Mesenchymal stem cell (in vitro differentiated cells and primary cell): ENCODE results near the gene CAPN10.

ENCODE experiments used
- DNase-seq: peaks from one replicate; pipeline ENCODE4 v3.0.0-alpha.2; 2013
- H2AFZ ChIP-seq: one replicate; pipeline ENCODE4 v1.6.1; 2013; ENCODE audit warnings: low read depth, mild to moderate bottlenecking, control low read depth, inconsistent platforms, low read length, moderate library complexity
- H2AK5ac ChIP-seq: 2 replicates; pipeline ENCODE4 v1.6.1; 2013; ENCODE audit warnings: low read length, moderate library complexity, mild to moderate bottlenecking, inconsistent platforms; ENCODE audit not compliant: severe bottlenecking
- H2BK120ac ChIP-seq: one replicate; pipeline ENCODE4 v1.6.1; 2013; ENCODE audit warnings: low read depth, mild to moderate bottlenecking, inconsistent platforms, low read length, moderate library complexity
- H2BK12ac ChIP-seq, 2 experiments: one replicate each; pipeline ENCODE4 v1.6.1; 2013; ENCODE audit warnings: inconsistent platforms in 2 of 2, low read length in 2 of 2, mild to moderate bottlenecking in 2 of 2, moderate library complexity in 2 of 2, control low read depth in 1 of 2
- H2BK15ac ChIP-seq: one replicate; pipeline ENCODE4 v1.6.1; 2013; ENCODE audit warnings: mild to moderate bottlenecking, low read depth, inconsistent platforms; ENCODE audit not compliant: poor library complexity, severe bottlenecking
- H2BK5ac ChIP-seq: 2 replicates; pipeline ENCODE4 v1.6.1; 2013; ENCODE audit warnings: low read depth, mild to moderate bottlenecking, low read length, control low read depth, inconsistent platforms; ENCODE audit not compliant: poor library complexity, severe bottlenecking
- H3K14ac ChIP-seq, 2 experiments: one replicate each; pipeline ENCODE4 v1.6.1; 2013; ENCODE audit warnings: inconsistent platforms in 2 of 2, low read length in 2 of 2, control low read depth in 1 of 2, mild to moderate bottlenecking in 1 of 2, moderate library complexity in 1 of 2
- H3K18ac ChIP-seq, 2 experiments: one replicate each; pipeline ENCODE4 v1.6.1; 2013; ENCODE audit warnings: inconsistent platforms in 2 of 2, low read length in 2 of 2, control low read depth in 1 of 2, low read depth in 1 of 2, mild to moderate bottlenecking in 1 of 2
- H3K23ac ChIP-seq, 2 experiments: one replicate each; pipeline ENCODE4 v1.6.1; 2013; ENCODE audit warnings: inconsistent platforms in 2 of 2, low read length in 2 of 2, mild to moderate bottlenecking in 2 of 2, moderate library complexity in 2 of 2, control low read depth in 1 of 2
- H3K27ac ChIP-seq: 2 replicates; pipeline ENCODE4 v1.5.1; 2013; ENCODE audit warnings: mild to moderate bottlenecking, moderate library complexity, low read length, control low read depth, inconsistent platforms; ENCODE audit not compliant: poor library complexity, severe bottlenecking
- H3K27me3 ChIP-seq, 2 experiments: 2 replicates each; pipeline versions ENCODE4 v1.6.1 to v1.7.0; 2013; ENCODE audit warnings: low read length in 2 of 2, mild to moderate bottlenecking in 2 of 2, moderate library complexity in 2 of 2, control low read depth in 1 of 2, inconsistent platforms in 1 of 2; ENCODE audit not compliant: control insufficient read depth in 1 of 2, insufficient read depth in 1 of 2
- H3K36me3 ChIP-seq, 2 experiments: 2 replicates each; pipeline versions ENCODE4 v1.6.1 to v1.7.0; 2013; ENCODE audit warnings: low read length in 2 of 2, control low read depth in 1 of 2, inconsistent platforms in 1 of 2, low read depth in 1 of 2, mild to moderate bottlenecking in 1 of 2; ENCODE audit not compliant: insufficient read depth in 2 of 2, control insufficient read depth in 1 of 2
- H3K4ac ChIP-seq, 2 experiments: one replicate each; pipeline ENCODE4 v1.6.1; 2013; ENCODE audit warnings: inconsistent platforms in 2 of 2, low read length in 2 of 2, mild to moderate bottlenecking in 2 of 2, moderate library complexity in 2 of 2, control low read depth in 1 of 2, low read depth in 1 of 2
- H3K4me1 ChIP-seq: 2 replicates; pipeline ENCODE4 v1.6.1; 2013; ENCODE audit warnings: low read depth, low read length, control low read depth; ENCODE audit not compliant: control insufficient read depth, insufficient read depth
- H3K4me2 ChIP-seq: 2 replicates; pipeline ENCODE4 v1.6.1; 2013; ENCODE audit warnings: low read length, mild to moderate bottlenecking, inconsistent platforms; ENCODE audit not compliant: poor library complexity, severe bottlenecking
- H3K4me3 ChIP-seq, 2 experiments: 2 replicates each; pipeline versions ENCODE4 v1.5.1 to v1.7.0; 2013; ENCODE audit warnings: low read length in 2 of 2, mild to moderate bottlenecking in 2 of 2, control low read depth in 1 of 2, low read depth in 1 of 2; ENCODE audit not compliant: insufficient read depth in 1 of 2
- H3K79me1 ChIP-seq: replicated peaks from 2 replicates; pipeline ENCODE4 v1.6.1; 2013; ENCODE audit warnings: mild to moderate bottlenecking, control low read depth, low read length, inconsistent platforms; ENCODE audit not compliant: poor library complexity, severe bottlenecking
- H3K9ac ChIP-seq: 2 replicates; pipeline ENCODE4 v1.7.0; 2013; ENCODE audit warnings: mild to moderate bottlenecking, low read length, moderate library complexity
- H3K9me3 ChIP-seq: 2 replicates; pipeline ENCODE4 v1.7.0; 2013; ENCODE audit warnings: mild to moderate bottlenecking, low read length; ENCODE audit not compliant: control insufficient read depth
- H4K8ac ChIP-seq: one replicate; pipeline ENCODE4 v1.6.1; 2013; ENCODE audit warnings: inconsistent platforms, mild to moderate bottlenecking, low read length, moderate library complexity
- H4K91ac ChIP-seq: one replicate; pipeline ENCODE4 v1.6.1; 2013; ENCODE audit warnings: mild to moderate bottlenecking, low read length, inconsistent platforms
- WGBS: methylation state at CpG from one replicate; pipeline ENCODE4 v1.1.7; 2013; ENCODE audit warnings: mixed read lengths; 5-methylcytosine and 5-hydroxymethylcytosine counted together

The CAPN10 gene

DNA sequence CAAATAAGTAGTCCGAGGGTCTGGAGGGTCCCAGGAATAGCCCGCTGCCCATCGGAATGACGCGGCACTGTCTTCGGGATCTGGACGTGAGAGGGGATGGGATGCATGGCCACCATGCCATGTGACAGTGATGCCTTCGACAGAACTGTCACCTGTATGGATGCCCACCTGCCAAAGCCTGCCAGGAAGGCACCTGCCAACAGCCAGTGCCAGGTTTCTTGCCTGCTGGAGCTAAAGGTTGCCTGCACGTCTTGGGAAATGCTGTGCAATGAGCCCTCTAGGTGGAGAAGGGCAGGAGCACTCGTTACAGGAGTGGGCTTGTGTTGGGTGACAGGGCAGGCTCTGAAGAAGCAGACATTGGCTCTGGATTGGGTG lies 59.3 kb downstream of the CAPN10 start:
- no peak overlapping the region for H3K4me2 ChIP-seq
- 82% methylated on average over 10 of the region's 10 CpGs for WGBS
- H3K79me1 ChIP-seq: no peaks in the 10 kb centered on the region
- no peak overlapping the region for H3K14ac ChIP-seq
- no peak overlapping the region for H2BK12ac ChIP-seq
- no peak overlapping the region for H2AK5ac ChIP-seq
- H3K23ac ChIP-seq: no peak overlapping the region
- no peaks in the 10 kb centered on the region for H3K36me3 ChIP-seq
- no peak overlapping the region for H3K18ac ChIP-seq
- H2BK120ac ChIP-seq: no peak overlapping the region
- H3K4me1 ChIP-seq: peaks cover 2% of the 10 kb centered on the region
- H3K27ac ChIP-seq: no peak overlapping the region
- no peak overlapping the region for H2BK15ac ChIP-seq
- H2BK5ac ChIP-seq: no peak overlapping the region
- H3K4ac ChIP-seq: no peak overlapping the region
- no peak overlapping the region for H2AFZ ChIP-seq
- no peaks in the 10 kb centered on the region for H3K9me3 ChIP-seq
- peaks cover 33 to 81% of the 10 kb centered on the region in 2 experiments for H3K27me3 ChIP-seq
- no peak for DNase-seq
- H4K91ac ChIP-seq: no peak overlapping the region
- H3K9ac ChIP-seq: no peak overlapping the region
- H4K8ac ChIP-seq: no peak overlapping the region
- H3K4me3 ChIP-seq: no peak overlapping the region

DNA sequence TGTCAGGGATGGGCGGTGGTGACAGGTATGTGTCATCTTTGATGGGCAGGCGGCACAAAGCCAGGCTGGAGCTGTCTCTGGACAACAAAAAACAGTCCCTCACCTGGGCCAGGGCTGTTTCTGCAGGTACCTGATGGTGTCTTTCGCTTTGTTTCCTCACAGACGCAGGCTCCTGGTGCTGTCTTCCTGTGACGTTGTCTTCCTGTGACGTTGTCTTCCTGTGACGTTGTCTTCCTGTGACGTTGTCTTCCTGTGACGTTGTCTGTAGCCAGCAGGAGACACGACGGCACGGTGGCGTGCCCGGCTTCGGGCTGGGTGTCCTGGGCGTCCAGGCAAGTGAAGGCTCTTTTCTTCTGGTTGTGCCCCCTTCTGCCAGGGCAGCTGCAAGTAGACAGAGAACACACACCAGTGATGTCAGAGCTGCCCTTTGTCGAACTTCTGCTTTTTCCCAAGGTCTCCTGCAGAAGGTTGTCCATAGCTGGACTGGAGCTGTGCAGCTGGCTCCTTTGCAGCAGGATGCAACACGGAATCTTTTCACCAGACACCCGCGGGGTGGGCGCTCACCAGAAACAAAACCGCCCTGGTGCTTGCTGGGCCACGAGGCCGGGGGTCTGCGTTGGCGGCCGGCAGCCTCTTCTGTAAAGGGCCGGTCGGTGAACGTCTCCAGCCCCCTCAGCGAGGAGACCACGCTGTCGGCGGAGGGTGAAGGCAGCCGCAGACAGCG lies 59.8 kb downstream of the CAPN10 start:
- H2BK120ac ChIP-seq: no peak overlapping the region
- DNase-seq: no peak
- no peak overlapping the region for H4K8ac ChIP-seq
- H3K36me3 ChIP-seq: no peaks in the 10 kb centered on the region
- no peaks in the 10 kb centered on the region for H3K9me3 ChIP-seq
- no peak overlapping the region for H3K14ac ChIP-seq
- WGBS: 91% methylated on average over 36 of the region's 36 CpGs
- H2BK15ac ChIP-seq: no peak overlapping the region
- no peak overlapping the region for H3K4ac ChIP-seq
- H2AK5ac ChIP-seq: no peak overlapping the region
- H3K4me3 ChIP-seq: no peak overlapping the region
- no peak overlapping the region for H3K9ac ChIP-seq
- no peak overlapping the region for H3K27ac ChIP-seq
- H3K27me3 ChIP-seq: peaks cover 38 to 86% of the 10 kb centered on the region in 2 experiments
- H3K23ac ChIP-seq: no peak overlapping the region
- H4K91ac ChIP-seq: no peak overlapping the region
- no peak overlapping the region for H3K4me2 ChIP-seq
- H2BK12ac ChIP-seq: no peak overlapping the region
- no peak overlapping the region for H2BK5ac ChIP-seq
- H2AFZ ChIP-seq: no peak overlapping the region
- H3K79me1 ChIP-seq: no peaks in the 10 kb centered on the region
- no peak overlapping the region for H3K18ac ChIP-seq
- no peaks in the 10 kb centered on the region for H3K4me1 ChIP-seq

DNA sequence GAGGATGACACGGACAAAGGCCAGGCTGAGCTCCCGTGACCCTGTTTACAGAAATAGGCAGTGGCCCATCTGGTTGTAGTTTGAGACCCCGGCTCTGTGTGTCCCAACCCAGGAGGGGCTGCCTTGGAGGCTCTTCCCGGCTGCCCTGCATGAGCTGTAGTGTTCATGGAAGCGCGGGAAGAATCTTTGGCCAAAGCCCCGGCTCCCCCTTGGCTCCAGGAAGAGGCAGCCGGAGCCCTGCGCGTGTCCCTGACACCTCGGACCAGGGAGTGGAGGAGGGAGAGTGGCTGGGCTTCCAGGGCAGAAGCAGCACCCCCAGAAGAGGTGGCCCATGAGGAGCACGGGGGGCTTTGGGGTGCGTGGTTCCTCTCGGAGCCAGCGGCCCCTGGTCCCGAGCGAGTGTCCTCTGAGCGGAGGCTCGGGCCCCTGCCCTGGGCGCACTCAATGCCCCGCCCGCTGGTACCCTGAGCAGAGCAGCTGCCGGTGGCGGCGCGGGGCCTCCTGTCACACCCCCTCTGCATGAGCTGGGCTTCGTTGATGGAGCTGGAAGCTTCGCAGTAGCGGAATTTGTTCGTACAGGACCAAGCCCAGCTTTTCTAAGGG lies 60.5 kb downstream of the CAPN10 start:
- no peaks in the 10 kb centered on the region for H3K4me1 ChIP-seq
- H2BK15ac ChIP-seq: no peak overlapping the region
- no peak overlapping the region for H3K14ac ChIP-seq
- no peak overlapping the region for H2BK5ac ChIP-seq
- no peak overlapping the region for H3K27ac ChIP-seq
- H2AFZ ChIP-seq: no peak overlapping the region
- H2BK120ac ChIP-seq: no peak overlapping the region
- H4K91ac ChIP-seq: no peak overlapping the region
- no peak overlapping the region for H3K23ac ChIP-seq
- H3K27me3 ChIP-seq: peaks cover 42 to 93% of the 10 kb centered on the region in 2 experiments
- no peak overlapping the region for H3K18ac ChIP-seq
- WGBS: 85% methylated on average over 30 of the region's 30 CpGs
- H3K9me3 ChIP-seq: no peaks in the 10 kb centered on the region
- H3K4ac ChIP-seq: no peak overlapping the region
- H3K79me1 ChIP-seq: no peaks in the 10 kb centered on the region
- H3K4me3 ChIP-seq: no peak overlapping the region
- no peak overlapping the region for H4K8ac ChIP-seq
- no peak overlapping the region for H3K4me2 ChIP-seq
- DNase-seq: no peak
- H2AK5ac ChIP-seq: no peak overlapping the region
- H2BK12ac ChIP-seq: no peak overlapping the region
- H3K36me3 ChIP-seq: no peaks in the 10 kb centered on the region
- no peak overlapping the region for H3K9ac ChIP-seq

DNA sequence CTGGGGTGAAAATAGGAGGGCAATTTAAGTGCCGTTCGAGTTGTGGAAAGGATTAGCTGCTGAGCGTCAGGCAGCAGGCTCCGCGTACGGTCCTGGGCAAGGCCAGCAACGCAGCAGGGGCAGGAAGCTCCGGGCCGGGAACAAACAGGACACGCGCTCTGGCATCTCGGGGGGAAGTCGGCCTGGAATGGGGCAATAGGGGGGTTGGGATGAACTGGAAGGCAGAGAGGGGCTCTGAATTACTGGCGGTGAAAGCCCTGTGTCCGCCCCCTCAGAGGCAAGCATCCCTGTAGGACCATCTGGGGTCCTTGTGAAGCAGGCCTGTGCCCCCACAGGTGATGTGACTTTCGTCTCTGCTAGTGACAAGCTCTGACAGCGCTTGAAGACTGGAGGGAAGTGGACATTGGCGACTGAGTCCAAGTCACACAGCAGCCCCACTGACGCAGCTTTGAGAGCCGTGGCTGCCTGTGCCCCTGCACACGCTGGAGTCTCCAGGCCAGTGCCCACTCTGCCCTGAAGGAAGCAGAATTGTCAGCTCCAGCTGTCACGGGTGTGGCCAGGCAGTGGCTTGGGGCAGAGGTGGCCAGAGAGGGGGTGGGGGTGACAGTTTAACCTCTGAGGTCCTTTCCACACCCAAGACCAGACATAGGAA lies 61.1 kb downstream of the CAPN10 start:
- H3K9ac ChIP-seq: no peak overlapping the region
- no peaks in the 10 kb centered on the region for H3K9me3 ChIP-seq
- H3K23ac ChIP-seq: no peak overlapping the region
- no peak overlapping the region for H3K18ac ChIP-seq
- H3K4me2 ChIP-seq: no peak overlapping the region
- no peak for DNase-seq
- H3K27me3 ChIP-seq: peaks cover 45 to 98% of the 10 kb centered on the region in 2 experiments
- no peak overlapping the region for H3K4me3 ChIP-seq
- H2BK120ac ChIP-seq: no peak overlapping the region
- no peaks in the 10 kb centered on the region for H3K4me1 ChIP-seq
- no peak overlapping the region for H3K27ac ChIP-seq
- no peak overlapping the region for H2AFZ ChIP-seq
- no peak overlapping the region for H2BK12ac ChIP-seq
- H2BK5ac ChIP-seq: no peak overlapping the region
- no peak overlapping the region for H4K8ac ChIP-seq
- H3K79me1 ChIP-seq: no peaks in the 10 kb centered on the region
- H3K36me3 ChIP-seq: no peaks in the 10 kb centered on the region
- no peak overlapping the region for H2AK5ac ChIP-seq
- H3K14ac ChIP-seq: no peak overlapping the region
- WGBS: 88% methylated on average over 22 of the region's 22 CpGs
- H4K91ac ChIP-seq: no peak overlapping the region
- H2BK15ac ChIP-seq: no peak overlapping the region
- H3K4ac ChIP-seq: no peak overlapping the region
